Nephron progenitor cell (in vitro differentiated cells): ENCODE measurements around the gene TMEM30A.

ENCODE experiments used
- DNase-seq: peaks from one replicate; pipeline ENCODE4 v3.0.0; 2021
- H3K27ac Mint-ChIP-seq: 2 replicates; pipeline ENCODE4 v1.8.0; 2021; ENCODE audit warnings: mild to moderate bottlenecking, moderate library complexity, mixed read lengths
- H3K27me3 Mint-ChIP-seq: 2 replicates; pipeline ENCODE4 v1.8.0; 2021; ENCODE audit warnings: mild to moderate bottlenecking, low read depth, mixed read lengths; ENCODE audit not compliant: poor library complexity
- H3K36me3 Mint-ChIP-seq: 2 replicates; pipeline ENCODE4 v1.8.0; 2021; ENCODE audit warnings: low read depth, mixed read lengths
- H3K4me1 Mint-ChIP-seq: 2 replicates; pipeline ENCODE4 v1.8.0; 2021; ENCODE audit warnings: mixed read lengths
- H3K4me3 Mint-ChIP-seq: 2 replicates; pipeline ENCODE4 v1.8.0; 2021; ENCODE audit warnings: mild to moderate bottlenecking, moderate library complexity, mixed read lengths
- H3K9me3 Mint-ChIP-seq: 2 replicates; pipeline ENCODE4 v1.8.0; 2021; ENCODE audit warnings: mild to moderate bottlenecking, moderate library complexity, mixed read lengths
- CTCF ChIP-seq: fragments of 200-600 bp; sonication (generic); IDR thresholded peaks from 2 replicates; pipeline ENCODE4 v1.5.0; 2021; ENCODE audit warnings: antibody characterized with exemption

Gene TMEM30A

GRCh38 chr6:75291331-75291730 is 6.7 kb upstream of the TMEM30A start:
- Mint-ChIP-seq H3K27me3 (peaks cover 3% of the 10 kb centered on the region), H3K36me3 (peaks cover 4% of the 10 kb centered on the region), H3K27ac (no peak overlapping the region), H3K4me3 (no peak overlapping the region), H3K9me3 (no peaks in the 10 kb centered on the region), H3K4me1 (peaks cover 7% of the 10 kb centered on the region)
- TF ChIP-seq CTCF: no peak
- no peak for DNase-seq

- no peak overlapping the region for H3K27ac Mint-ChIP-seq
- H3K9me3 Mint-ChIP-seq: no peaks in the 10 kb centered on the region
- DNase-seq: no peak
- peaks cover 10% of the 10 kb centered on the region for H3K4me1 Mint-ChIP-seq
- H3K36me3 Mint-ChIP-seq: peaks cover 4% of the 10 kb centered on the region
- H3K4me3 Mint-ChIP-seq: no peak overlapping the region
- TF ChIP-seq CTCF: no peak
- H3K27me3 Mint-ChIP-seq: peaks cover 3% of the 10 kb centered on the region
These were observed 5.7 kb upstream of the TMEM30A start for GRCh38 chr6:75290136-75290945.

- DNase-seq: no peak
- H3K9me3 Mint-ChIP-seq: no peaks in the 10 kb centered on the region
- no peaks in the 10 kb centered on the region for H3K27me3 Mint-ChIP-seq
- TF ChIP-seq CTCF: no peak
- no peak overlapping the region for H3K27ac Mint-ChIP-seq
- H3K4me1 Mint-ChIP-seq: peaks cover 10% of the 10 kb centered on the region
- peaks cover 4% of the 10 kb centered on the region for H3K36me3 Mint-ChIP-seq
- H3K4me3 Mint-ChIP-seq: no peak overlapping the region
These were observed 3.4 kb upstream of the TMEM30A start for GRCh38 chr6:75288023-75288422.

- H3K36me3 Mint-ChIP-seq: peaks cover 4% of the 10 kb centered on the region
- no peak for DNase-seq
- no peak overlapping the region for H3K27ac Mint-ChIP-seq
- TF ChIP-seq CTCF: no peak
- no peaks in the 10 kb centered on the region for H3K9me3 Mint-ChIP-seq
- no peak overlapping the region for H3K4me3 Mint-ChIP-seq
- peaks cover 10% of the 10 kb centered on the region for H3K4me1 Mint-ChIP-seq
- H3K27me3 Mint-ChIP-seq: no peaks in the 10 kb centered on the region
These were observed 2.8 kb upstream of the TMEM30A start for GRCh38 chr6:75287424-75287823.

- Mint-ChIP-seq H3K36me3 (peaks cover 4% of the 10 kb centered on the region), H3K27me3 (no peaks in the 10 kb centered on the region), H3K27ac (no peak overlapping the region), H3K9me3 (no peaks in the 10 kb centered on the region), H3K4me3 (peak overlapping the region; percentile 54), H3K4me1 (peaks cover 10% of the 10 kb centered on the region)
- TF ChIP-seq CTCF: no peak
- no peak for DNase-seq
These were observed 2.4 kb upstream of the TMEM30A start for GRCh38 chr6:75286955-75287354.

GRCh38 chr6:75285283-75285639 is 669 bp upstream of the TMEM30A start:
- H3K27ac Mint-ChIP-seq: no peak overlapping the region
- no peak for TF ChIP-seq CTCF
- peaks cover 4% of the 10 kb centered on the region for H3K36me3 Mint-ChIP-seq
- H3K4me3 Mint-ChIP-seq: no peak overlapping the region
- H3K9me3 Mint-ChIP-seq: no peaks in the 10 kb centered on the region
- no peak for DNase-seq
- peaks cover 17% of the 10 kb centered on the region for H3K4me1 Mint-ChIP-seq
- H3K27me3 Mint-ChIP-seq: no peaks in the 10 kb centered on the region
